ENCODE data around the gene HOOK2. TPM values are rescaled to one million over a fixed set of nuclear protein-coding genes. Genes with fewer than 3 reads are reported as not detected.

HOOK2 gene
- total and polyA plus RNA-seq, 2 of the 13 experiments (the other 11 are each of a cell fraction or from before 2014, with no cell fraction given), result 9.2 to 12.9 TPM

GRCh38 chr19:12722566-12723380, 52.6 kb downstream of the HOOK2 start (continued):
- TF ChIP-seq HIC2 (CRISPR knock-in tag; IDR thresholded peaks at IDR 0.05; ENCODE audit: low read depth) (no peak), STAG1 (CRISPR knock-in tag; IDR thresholded peaks at IDR 0.05) (no peak), PRDM10 (CRISPR knock-in tag; IDR thresholded peaks at IDR 0.05; ENCODE audit: low read depth) (peak; percentile 48; the same call in 1 of the 2 replicates), PBX3 (CRISPR knock-in tag; IDR thresholded peaks at IDR 0.05; ENCODE audit: borderline replicate concordance) (no peak), ZNF850 (CRISPR knock-in tag; conservative IDR thresholded peaks at IDR 0.05) (no peak), TARDBP (CRISPR knock-in tag; IDR thresholded peaks at IDR 0.05) (peak; percentile 64), ZNF766 (CRISPR knock-in tag; IDR thresholded peaks at IDR 0.05; ENCODE audit: borderline replicate concordance) (no peak), TCF12 (IDR thresholded peaks at IDR 0.05) (no peak), TCF12 (CRISPR knock-in tag; IDR thresholded peaks at IDR 0.05) (no peak), THAP11 (CRISPR knock-in tag; IDR thresholded peaks at IDR 0.05) (peak; percentile 96), NFAT5 (CRISPR knock-in tag; IDR thresholded peaks at IDR 0.05) (no peak), ZNF296 (CRISPR knock-in tag; conservative IDR thresholded peaks at IDR 0.05) (no peak), JARID2 (CRISPR knock-in tag; IDR thresholded peaks at IDR 0.05; ENCODE audit: insufficient replicate concordance) (no peak), ZNF275 (CRISPR knock-in tag; IDR thresholded peaks at IDR 0.05; ENCODE audit: borderline replicate concordance) (0 out of 2 replicates have a peak, but pooled peaks have one; percentile 18), ZNF557 (CRISPR knock-in tag; IDR thresholded peaks at IDR 0.05) (peak; percentile 74; the same call in 1 of the 2 replicates)

All from HepG2 (cell line).